ENCODE measurements around the gene XYLT1. TPM values are rescaled to one million over a fixed set of nuclear protein-coding genes. Genes with fewer than 3 reads are reported as not detected.
A peak's percentile ranks its signal among the peaks of the same experiment; 100 is the strongest.

The XYLT1 gene
- total RNA-seq, 1 experiment from 2014 or later, result 13.0 TPM

GRCh38 chr16:17215936-17216335 lies 254.8 kb downstream of the XYLT1 start:
- H3K27me3 ChIP-seq (replicated peaks), result no peaks in the 10 kb centered on the region
- no peak overlapping the region for H3K27ac ChIP-seq
- H3K36me3 ChIP-seq, result no peaks in the 10 kb centered on the region
- no peaks in the 10 kb centered on the region for H3K9me3 ChIP-seq (replicated peaks)
- no peak overlapping the region for H3K4me3 ChIP-seq
- H3K4me1 ChIP-seq (replicated peaks), result no peaks in the 10 kb centered on the region
- DNase-seq (ENCODE audit: low read depth in 1 of 2, low spot score in 2 of 2), result no peak

- no peaks in the 10 kb centered on the region for H3K9me3 ChIP-seq (replicated peaks)
- H3K36me3 ChIP-seq, result no peaks in the 10 kb centered on the region
- H3K4me3 ChIP-seq, result no peak overlapping the region
- no peaks in the 10 kb centered on the region for H3K27me3 ChIP-seq (replicated peaks)
- no peak for DNase-seq (ENCODE audit: low read depth in 1 of 2, low spot score in 2 of 2)
- no peak overlapping the region for H3K27ac ChIP-seq
- no peaks in the 10 kb centered on the region for H3K4me1 ChIP-seq (replicated peaks)
These were observed 255.5 kb downstream of the XYLT1 start for GRCh38 chr16:17215306-17215705.

GRCh38 chr16:17213974-17214373 lies 256.8 kb downstream of the XYLT1 start:
- H3K27me3 ChIP-seq (replicated peaks), result no peaks in the 10 kb centered on the region
- no peak for DNase-seq (ENCODE audit: low read depth in 1 of 2, low spot score in 2 of 2)
- H3K9me3 ChIP-seq (replicated peaks), result no peaks in the 10 kb centered on the region
- H3K4me1 ChIP-seq (replicated peaks), result no peaks in the 10 kb centered on the region
- H3K36me3 ChIP-seq, result no peaks in the 10 kb centered on the region
- no peak overlapping the region for H3K4me3 ChIP-seq
- no peak overlapping the region for H3K27ac ChIP-seq

GRCh38 chr16:17213025-17213424 lies 257.7 kb downstream of the XYLT1 start:
- no peaks in the 10 kb centered on the region for H3K4me1 ChIP-seq (replicated peaks)
- no peak overlapping the region for H3K4me3 ChIP-seq
- DNase-seq (ENCODE audit: low read depth in 1 of 2, low spot score in 2 of 2), result no peak
- no peak overlapping the region for H3K27ac ChIP-seq
- H3K9me3 ChIP-seq (replicated peaks), result no peaks in the 10 kb centered on the region
- H3K36me3 ChIP-seq, result no peaks in the 10 kb centered on the region
- no peaks in the 10 kb centered on the region for H3K27me3 ChIP-seq (replicated peaks)

GRCh38 chr16:17212606-17213005 lies 258.2 kb downstream of the XYLT1 start:
- no peak overlapping the region for H3K27ac ChIP-seq
- no peaks in the 10 kb centered on the region for H3K36me3 ChIP-seq
- no peaks in the 10 kb centered on the region for H3K27me3 ChIP-seq (replicated peaks)
- no peaks in the 10 kb centered on the region for H3K9me3 ChIP-seq (replicated peaks)
- no peaks in the 10 kb centered on the region for H3K4me1 ChIP-seq (replicated peaks)
- no peak overlapping the region for H3K4me3 ChIP-seq
- no peak for DNase-seq (ENCODE audit: low read depth in 1 of 2, low spot score in 2 of 2)

- Histone ChIP-seq H3K4me1 (replicated peaks) (no peaks in the 10 kb centered on the region), H3K27me3 (replicated peaks) (no peaks in the 10 kb centered on the region), H3K27ac (no peak overlapping the region), H3K36me3 (no peaks in the 10 kb centered on the region), H3K4me3 (no peak overlapping the region), H3K9me3 (replicated peaks) (no peaks in the 10 kb centered on the region)
- no peak for DNase-seq (ENCODE audit: low read depth in 1 of 2, low spot score in 2 of 2)
These were observed 259.0 kb downstream of the XYLT1 start for GRCh38 chr16:17211797-17212196.

- Histone ChIP-seq H3K27ac (no peak overlapping the region), H3K36me3 (no peaks in the 10 kb centered on the region), H3K27me3 (replicated peaks) (no peaks in the 10 kb centered on the region), H3K9me3 (replicated peaks) (no peaks in the 10 kb centered on the region; the same call in 1 of the 2 replicates), H3K4me1 (replicated peaks) (peaks cover 11% of the 10 kb centered on the region), H3K4me3 (no peak overlapping the region)
- DNase-seq (ENCODE audit: low read depth in 1 of 2, low spot score in 2 of 2), result no peak
These were observed 264.0 kb downstream of the XYLT1 start for GRCh38 chr16:17206712-17207111.

GRCh38 chr16:17205279-17206211 lies 265.2 kb downstream of the XYLT1 start:
- H3K4me1 ChIP-seq (replicated peaks), result peaks cover 11% of the 10 kb centered on the region
- DNase-seq (ENCODE audit: low read depth in 1 of 2, low spot score in 2 of 2), result peak; percentile 67 to 75
- no peak overlapping the region for H3K27ac ChIP-seq
- no peak overlapping the region for H3K4me3 ChIP-seq
- no peaks in the 10 kb centered on the region for H3K27me3 ChIP-seq (replicated peaks)
- H3K9me3 ChIP-seq (replicated peaks), result no peaks in the 10 kb centered on the region; the same call in 1 of the 2 replicates
- H3K36me3 ChIP-seq, result no peaks in the 10 kb centered on the region

- no peak for DNase-seq (ENCODE audit: low read depth in 1 of 2, low spot score in 2 of 2)
- H3K27ac ChIP-seq, result no peak overlapping the region
- no peak overlapping the region for H3K4me3 ChIP-seq
- no peaks in the 10 kb centered on the region for H3K27me3 ChIP-seq (replicated peaks)
- peaks cover 11% of the 10 kb centered on the region for H3K4me1 ChIP-seq (replicated peaks)
- no peaks in the 10 kb centered on the region for H3K36me3 ChIP-seq
- no peaks in the 10 kb centered on the region; the same call in 1 of the 2 replicates for H3K9me3 ChIP-seq (replicated peaks)
These were observed 266.1 kb downstream of the XYLT1 start for GRCh38 chr16:17204644-17205043.

GRCh38 chr16:17204206-17204605 lies 266.6 kb downstream of the XYLT1 start:
- no peak for DNase-seq (ENCODE audit: low read depth in 1 of 2, low spot score in 2 of 2)
- Histone ChIP-seq H3K27ac (no peak overlapping the region), H3K36me3 (no peaks in the 10 kb centered on the region), H3K4me3 (no peak overlapping the region), H3K9me3 (replicated peaks) (no peaks in the 10 kb centered on the region; the same call in 1 of the 2 replicates), H3K27me3 (replicated peaks) (no peaks in the 10 kb centered on the region), H3K4me1 (replicated peaks) (peaks cover 11% of the 10 kb centered on the region)

- no peaks in the 10 kb centered on the region for H3K36me3 ChIP-seq
- H3K27me3 ChIP-seq (replicated peaks), result no peaks in the 10 kb centered on the region
- peaks cover 11% of the 10 kb centered on the region for H3K4me1 ChIP-seq (replicated peaks)
- no peak overlapping the region for H3K4me3 ChIP-seq
- no peak overlapping the region for H3K27ac ChIP-seq
- no peak for DNase-seq (ENCODE audit: low read depth in 1 of 2, low spot score in 2 of 2)
- H3K9me3 ChIP-seq (replicated peaks), result no peaks in the 10 kb centered on the region; the same call in 1 of the 2 replicates
These were observed 267.3 kb downstream of the XYLT1 start for GRCh38 chr16:17203424-17203823.

GRCh38 chr16:17199135-17199534 lies 271.6 kb downstream of the XYLT1 start:
- H3K27ac ChIP-seq, result no peak overlapping the region
- H3K9me3 ChIP-seq (replicated peaks), result no peaks in the 10 kb centered on the region; the same call in none of the 2 replicates
- no peaks in the 10 kb centered on the region for H3K4me1 ChIP-seq (replicated peaks)
- peaks cover 13% of the 10 kb centered on the region; the same call in 1 of the 2 replicates for H3K36me3 ChIP-seq
- no peak overlapping the region for H3K4me3 ChIP-seq
- no peaks in the 10 kb centered on the region for H3K27me3 ChIP-seq (replicated peaks)
- DNase-seq (ENCODE audit: low read depth in 1 of 2, low spot score in 2 of 2), result no peak

GRCh38 chr16:17196526-17196925 lies 274.2 kb downstream of the XYLT1 start:
- no peaks in the 10 kb centered on the region for H3K4me1 ChIP-seq (replicated peaks)
- H3K27ac ChIP-seq, result no peak overlapping the region
- H3K4me3 ChIP-seq, result no peak overlapping the region
- no peaks in the 10 kb centered on the region; the same call in 1 of the 2 replicates for H3K9me3 ChIP-seq (replicated peaks)
- H3K27me3 ChIP-seq (replicated peaks), result no peaks in the 10 kb centered on the region
- H3K36me3 ChIP-seq, result peaks cover 13% of the 10 kb centered on the region; the same call in 1 of the 2 replicates
- DNase-seq (ENCODE audit: low read depth in 1 of 2, low spot score in 2 of 2), result no peak

GRCh38 chr16:17194190-17194780 lies 276.5 kb downstream of the XYLT1 start:
- Histone ChIP-seq H3K27ac (no peak overlapping the region), H3K4me1 (replicated peaks) (no peaks in the 10 kb centered on the region), H3K9me3 (replicated peaks) (no peaks in the 10 kb centered on the region; the same call in 1 of the 2 replicates), H3K27me3 (replicated peaks) (no peaks in the 10 kb centered on the region), H3K4me3 (no peak overlapping the region), H3K36me3 (peaks cover 13% of the 10 kb centered on the region; the same call in 1 of the 2 replicates)
- peak; percentile 30 to 52 for DNase-seq (ENCODE audit: low read depth in 1 of 2, low spot score in 2 of 2)
